Right lung (tissue), 5 donors: ENCODE measurements around the gene P2RX3. TPM values are rescaled to one million over a fixed set of nuclear protein-coding genes. Genes with fewer than 3 reads are reported as not detected.

Source experiments
- DNase-seq, 2 donors: peaks; one replicate each; pipeline ENCODE4 v3.0.0-alpha.2; 2013
- polyA plus RNA-seq, 5 donors: library from polyadenylated mRNA; unstranded; fragments of 120-200 nt; gene quantifications; one replicate each; pipeline versions ENCODE4 v1.2.1 to v1.2.3, GENCODE V29; 2013; ENCODE audit warnings: inconsistent platforms in 1 of 5, low replicate concordance in 1 of 5; ENCODE audit not compliant: insufficient read length in 5 of 5, insufficient read depth in 1 of 5

Gene P2RX3
- polyA plus RNA-seq, 5 donors = 0.16 to 0.28 (median 0.23) TPM; not detected in 1

DNA sequence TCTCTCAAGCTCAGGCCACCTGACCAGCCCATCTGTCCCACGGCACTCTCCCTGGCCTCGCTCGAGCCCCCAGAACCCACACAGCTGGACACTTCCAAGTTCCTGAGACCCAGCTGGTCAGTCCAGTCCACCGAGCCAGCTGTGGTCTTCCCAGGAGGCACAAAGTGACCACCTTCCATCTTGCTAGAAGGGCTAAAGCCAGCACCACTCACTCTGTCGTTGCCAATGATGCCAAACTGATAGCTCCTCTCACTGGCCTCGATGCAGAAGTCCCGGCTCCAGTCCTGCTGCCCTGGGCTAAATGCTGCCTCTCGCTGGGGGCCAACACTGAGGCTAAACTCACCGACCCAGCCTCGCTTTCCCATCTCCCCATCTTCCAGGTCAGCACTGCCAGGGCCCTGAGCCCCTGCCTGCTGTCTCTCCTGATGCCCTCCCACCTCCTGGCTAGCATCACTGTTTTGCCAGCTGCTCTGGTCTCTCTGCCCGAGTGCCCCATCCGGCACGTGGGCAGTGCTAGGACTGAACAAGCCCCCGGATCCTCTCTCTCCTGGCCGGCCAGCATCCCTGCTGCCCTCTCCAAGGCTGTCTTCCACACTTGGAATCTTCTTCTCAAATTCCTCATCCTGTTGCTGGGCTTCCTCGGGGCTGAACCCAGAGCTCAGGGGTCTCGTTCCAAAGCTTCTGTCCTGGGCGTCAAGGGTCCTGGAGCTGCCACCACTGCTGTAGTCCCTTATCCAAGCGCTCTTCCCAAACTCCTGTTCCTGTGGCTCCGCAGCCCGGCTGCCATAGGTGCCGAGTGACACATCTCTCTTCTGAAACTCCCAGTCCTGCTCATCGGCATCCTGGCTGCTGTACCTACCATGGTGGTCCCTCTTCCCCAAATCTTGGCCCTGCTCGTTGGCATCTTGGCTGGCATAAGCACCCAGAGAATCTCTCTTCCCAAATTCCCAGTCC, 28.8 kb upstream of the P2RX3 start:
- DNase-seq = no peak

- no peak for DNase-seq
Observed at GRCh38 chr11:57310091-57310490, 28.1 kb upstream of the P2RX3 start.

GRCh38 chr11:57310630-57311086, 27.5 kb upstream of the P2RX3 start:
- peak; percentile 70 to 71 for DNase-seq

- peak; percentile 80 to 84 for DNase-seq
Observed at GRCh38 chr11:57311109-57311936, 26.8 kb upstream of the P2RX3 start.

DNA sequence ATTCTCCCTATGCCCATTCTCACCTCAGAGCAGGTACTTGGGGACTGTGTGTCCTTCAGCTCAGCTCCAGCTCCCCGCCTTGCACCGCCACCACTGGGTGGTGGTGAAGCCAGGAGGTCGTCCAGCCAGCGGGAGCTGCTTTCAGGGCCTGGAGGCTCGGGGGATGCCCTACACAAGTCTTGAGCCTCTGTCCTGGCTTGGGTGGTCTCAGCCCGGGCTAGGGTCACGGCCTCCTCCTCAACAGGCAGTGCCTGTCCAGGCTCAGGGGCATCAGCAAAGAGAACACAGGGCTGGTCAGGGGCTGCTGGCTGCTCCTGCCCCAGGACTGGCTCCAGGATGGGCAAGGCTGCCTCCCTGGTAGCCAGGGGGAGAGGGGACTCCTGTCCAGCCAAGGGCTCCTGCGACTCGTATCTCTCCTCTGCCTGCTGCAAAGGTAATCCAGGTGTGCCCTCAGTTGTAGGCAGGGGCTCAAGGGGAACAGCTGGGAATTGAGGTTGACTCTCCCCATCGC, 25.6 kb upstream of the P2RX3 start:
- DNase-seq = no peak

GRCh38 chr11:57313071-57313787, 24.9 kb upstream of the P2RX3 start:
- DNase-seq = no peak

GRCh38 chr11:57313788-57314135, 24.4 kb upstream of the P2RX3 start:
- DNase-seq = no peak

GRCh38 chr11:57314221-57314973, 23.8 kb upstream of the P2RX3 start:
- DNase-seq = no peak

DNA sequence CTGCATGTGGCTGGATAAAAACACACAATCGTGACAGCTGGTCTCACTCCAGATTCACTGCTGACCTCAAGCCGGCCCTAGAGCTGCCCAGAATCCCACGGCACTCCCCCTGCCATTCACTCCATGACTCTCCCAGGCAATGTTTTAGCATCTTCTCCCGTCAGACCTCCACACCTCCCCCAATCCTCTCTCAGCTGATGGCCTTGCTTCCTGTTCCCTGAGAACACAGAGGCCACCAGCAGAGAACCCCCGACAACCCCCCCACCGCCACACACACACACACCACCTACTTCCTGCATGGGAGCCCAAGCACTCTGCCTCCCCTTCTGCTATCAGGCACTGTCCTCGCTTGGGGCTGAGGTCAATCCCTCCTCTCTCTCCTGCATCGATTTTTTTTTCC, 22.7 kb upstream of the P2RX3 start:
- DNase-seq = no peak

- no peak for DNase-seq
Observed at GRCh38 chr11:57316017-57316416, 22.1 kb upstream of the P2RX3 start.

- DNase-seq = peak; percentile 71 to 72
Observed at GRCh38 chr11:57318178-57318577, 20.0 kb upstream of the P2RX3 start.

- DNase-seq = no peak
Observed at GRCh38 chr11:57320067-57320718, 18.0 kb upstream of the P2RX3 start.

DNA sequence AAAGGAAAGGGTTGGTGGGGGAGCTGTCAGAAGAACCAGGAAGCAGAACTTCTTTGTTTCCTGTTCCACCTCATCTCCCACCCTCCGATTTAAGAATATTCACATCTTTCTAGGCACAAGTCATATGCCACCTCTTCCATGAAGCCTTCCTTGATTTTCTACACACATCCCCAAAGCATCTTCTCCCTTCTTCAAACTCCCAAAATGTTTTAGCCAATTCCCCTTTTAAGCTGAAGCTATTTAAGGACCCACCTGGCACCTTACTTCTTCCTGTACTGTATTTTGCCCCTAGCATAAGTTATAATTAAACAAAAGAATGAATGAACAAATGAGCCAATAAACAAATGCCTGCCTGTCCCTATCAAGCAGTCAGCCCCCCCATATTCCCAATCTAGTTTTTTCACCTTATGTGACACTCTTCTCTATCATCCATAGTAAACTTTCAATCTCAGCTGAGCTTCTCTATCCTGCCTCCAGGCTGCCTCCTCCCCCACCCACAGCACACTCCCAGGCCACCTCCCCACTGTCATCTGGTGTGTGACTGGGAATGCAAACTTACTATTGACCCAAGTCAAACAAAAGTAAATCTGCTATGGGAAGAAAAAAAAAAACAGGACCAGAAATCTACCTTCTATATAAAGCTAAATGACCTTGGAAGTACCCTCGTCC, 17.3 kb upstream of the P2RX3 start:
- DNase-seq = no peak

- DNase-seq = no peak
Observed at GRCh38 chr11:57321388-57322255, 16.5 kb upstream of the P2RX3 start.

DNA sequence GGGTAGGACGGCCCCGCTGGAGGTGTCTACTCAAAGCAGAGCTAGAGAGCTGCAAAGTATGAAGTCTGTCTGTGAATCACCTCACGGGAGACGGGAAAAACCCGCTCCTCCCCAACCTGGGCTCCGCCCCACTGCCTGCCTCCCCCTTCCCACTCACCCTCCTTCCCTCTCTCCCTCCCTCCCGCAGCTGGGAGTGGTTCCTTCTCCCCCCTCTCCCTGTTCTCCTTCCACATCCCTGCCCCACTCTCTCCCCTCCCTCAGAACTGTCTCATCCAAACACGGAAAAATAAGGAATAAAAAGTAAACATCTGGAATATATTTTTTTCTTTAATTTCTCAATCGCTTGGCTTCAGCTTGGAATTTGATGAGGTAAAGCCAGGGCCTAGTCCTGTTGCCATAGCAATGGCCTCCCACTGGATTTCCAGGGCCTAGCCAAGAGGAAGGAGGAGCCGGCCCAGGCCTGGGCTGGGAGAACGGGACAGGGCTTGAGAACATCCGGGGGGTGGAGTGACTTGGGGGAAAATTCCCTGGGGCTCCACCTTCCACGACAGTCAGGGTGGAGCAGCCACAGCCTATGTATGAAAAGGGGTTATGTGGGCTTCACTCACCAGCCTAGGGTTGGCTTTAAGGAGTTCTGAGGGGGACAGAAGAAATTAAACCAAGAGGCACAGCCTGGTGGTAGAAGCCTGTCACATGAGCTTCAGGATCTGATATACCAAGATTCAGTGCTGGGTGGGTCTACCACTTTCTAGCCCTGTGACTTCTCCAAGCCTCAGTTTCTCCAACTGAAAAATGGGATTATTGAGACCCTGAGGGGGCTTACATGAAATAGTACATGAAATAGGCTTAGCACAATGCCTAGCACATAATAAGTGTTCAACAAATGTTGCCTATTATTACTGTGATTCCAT, 15.6 kb upstream of the P2RX3 start:
- peak; percentile 96 to 97 for DNase-seq

DNA sequence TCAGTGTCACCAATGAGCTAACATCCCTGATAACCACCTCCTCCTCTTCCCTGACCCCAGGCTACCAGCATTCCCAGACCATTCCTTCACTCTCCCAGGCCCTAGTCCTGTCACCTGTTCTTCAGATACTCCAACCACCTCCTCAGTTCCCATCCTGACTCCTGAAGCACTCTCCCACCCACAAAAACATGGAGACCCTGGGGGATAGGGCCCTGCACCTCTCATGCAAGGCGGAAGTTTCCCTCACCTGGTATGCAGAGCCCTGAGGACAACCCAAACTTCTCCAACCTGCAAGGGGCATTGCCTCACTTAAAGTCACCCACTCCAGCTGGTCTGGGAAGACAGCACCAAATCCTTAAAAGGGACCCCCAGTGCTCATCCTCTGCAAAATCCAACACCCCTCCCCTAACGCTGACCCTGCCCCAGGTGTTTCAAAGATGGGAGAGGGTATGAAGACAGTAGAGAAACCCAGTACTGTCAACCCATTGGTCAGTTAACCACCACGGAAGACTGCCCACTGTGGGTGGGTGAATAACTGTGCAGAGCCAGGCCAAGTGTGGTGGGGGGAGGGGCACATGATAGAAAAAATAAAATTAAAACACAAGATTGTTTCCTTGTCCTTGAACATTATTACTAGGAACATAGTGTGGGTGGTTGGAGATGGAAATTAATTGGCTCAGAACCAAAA, 14.8 kb upstream of the P2RX3 start:
- DNase-seq = no peak

GRCh38 chr11:57323855-57324153, 14.3 kb upstream of the P2RX3 start:
- no peak for DNase-seq
